Breast epithelium (tissue), 4 donors: ENCODE measurements around the gene HACD2. TPM values are rescaled to one million over a fixed set of nuclear protein-coding genes. Genes with fewer than 3 reads are reported as not detected.

Source experiments
- DNase-seq, 2 donors: peaks; one replicate each; pipeline ENCODE4 v3.0.0-alpha.2; 2019; ENCODE audit warnings: low spot score in 2 of 2
- H3K27ac ChIP-seq, 2 donors: fragments of 200-600 bp; sonication (generic) in 1 of 2; one replicate each; pipeline ENCODE4 v1.5.1; 2016 to 2019; ENCODE audit warnings: mild to moderate bottlenecking in 1 of 2
- H3K27me3 ChIP-seq, 2 donors: fragments of 200-600 bp; sonication (generic) in 1 of 2; one replicate each; pipeline versions ENCODE4 v1.5.1 to v1.6.0; 2017 to 2019; ENCODE audit warnings: control low read depth in 1 of 2, mild to moderate bottlenecking in 1 of 2
- H3K36me3 ChIP-seq: fragments of 200-600 bp; one replicate; pipeline ENCODE4 v1.5.1; 2019
- H3K4me1 ChIP-seq, 2 donors: fragments of 200-600 bp; sonication (generic); one replicate each; pipeline ENCODE4 v1.5.1; 2016 to 2019; ENCODE audit warnings: control low read depth in 1 of 2
- H3K4me3 ChIP-seq, 3 donors: fragments of 200-600 bp; sonication (generic); 1 replicate in 2 of 3; 2 replicates in 1 of 3; pipeline ENCODE4 v1.5.1; 2016 to 2019; ENCODE audit warnings: mild to moderate bottlenecking in 3 of 3, moderate library complexity in 2 of 3
- H3K9me3 ChIP-seq, 2 donors: fragments of 200-600 bp; sonication (generic) in 1 of 2; one replicate each; pipeline ENCODE4 v1.5.1; 2016 to 2019; ENCODE audit warnings: control low read depth in 1 of 2
- POLR2A ChIP-seq: fragments of 450-650 bp; IDR thresholded peaks from one replicate; pipeline ENCODE4 v1.6.1; 2016; ENCODE audit warnings: antibody characterized with exemption, mild to moderate bottlenecking, moderate library complexity
- POLR2AphosphoS5 ChIP-seq, 3 donors: sonication (generic); formaldehyde crosslinking; IDR thresholded peaks; one replicate each; pipeline ENCODE4 v1.6.1; 2017; ENCODE audit warnings: antibody characterized with exemption in 3 of 3
- intact Hi-C: fragments of 100-400 bp; cut with DNase I; formaldehyde crosslinking; loops from one replicate; pipeline ENCODE4 v1.15.1; 2023; ENCODE audit warnings: low total_unique reads
- total RNA-seq, 3 donors: library from RNA; depleted of rRNA; stranded (reverse); fragments of >200 nt; gene quantifications; one replicate each; pipeline ENCODE4 v1.1.0, GENCODE V29; 2016
- TF ChIP-seq, protein P1 (sequence below), 3 donors: fragments of 450-650 bp; IDR thresholded peaks; one replicate each; pipeline ENCODE4 v1.5.1; 2016 to 2017; ENCODE audit warnings: antibody characterized with exemption in 3 of 3, mild to moderate bottlenecking in 3 of 3, moderate library complexity in 3 of 3

Gene HACD2
- 10 to 100 TPM; 29.5 to 61.0 (median 55.9) TPM for total RNA-seq

DNA sequence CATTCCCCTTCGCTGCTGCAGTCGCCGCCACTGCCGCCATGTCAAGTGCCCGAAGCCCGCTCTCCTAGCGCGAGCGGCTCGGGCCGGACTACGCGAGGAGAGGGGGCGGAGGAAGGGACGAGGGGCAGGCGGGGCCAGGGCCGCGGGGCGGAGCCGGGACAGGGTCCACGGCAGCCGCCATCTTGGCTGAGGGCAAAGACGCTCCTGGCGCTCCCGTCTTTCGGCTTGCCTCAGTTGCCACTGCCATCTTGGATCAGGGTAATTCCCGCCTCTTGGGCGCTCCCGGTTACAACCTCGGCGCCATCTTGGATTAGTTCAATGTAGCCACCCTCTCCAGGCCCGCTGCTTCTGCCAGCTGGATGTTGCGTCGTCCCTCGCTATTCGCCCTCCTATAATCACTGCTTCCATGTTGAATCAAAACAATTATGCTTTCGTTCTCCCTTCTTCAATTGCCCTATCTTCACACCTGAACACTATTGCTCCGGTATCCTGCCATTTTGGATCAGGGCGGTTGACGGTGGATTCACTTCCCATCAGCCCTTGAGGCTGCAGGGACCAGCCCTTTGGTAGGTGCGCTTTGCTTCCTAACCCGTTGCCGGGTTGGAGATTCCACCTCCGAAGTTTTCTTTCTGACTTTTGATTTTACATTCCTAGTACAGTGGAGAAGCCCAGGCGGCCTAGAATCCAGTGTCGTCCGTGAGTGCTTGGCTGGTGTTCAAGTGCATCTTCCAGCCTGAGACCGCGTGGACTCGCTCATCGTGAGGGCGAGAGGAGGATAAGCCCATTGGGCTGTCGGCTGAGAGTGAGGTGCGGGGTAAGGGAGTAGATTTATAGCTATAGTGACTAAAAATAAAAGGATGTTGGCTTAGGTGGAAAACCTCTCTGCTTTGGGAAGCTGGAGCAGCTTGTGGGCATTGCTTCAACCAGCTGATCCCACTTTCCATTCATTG lies at the start of gene HACD2:
HACD2 (minus strand) TSS at position 66 of the 950 bp plus-strand sequence; CDS start at position 40, 26 bp downstream.
- intact Hi-C loops = no loop called here
- TF ChIP-seq POLR2AphosphoS5 (IDR thresholded peaks at IDR 0.05) (peak; percentile 59 to 89 (median 72)), POLR2A (peak; percentile 23)
- TF ChIP-seq, protein P1, sequence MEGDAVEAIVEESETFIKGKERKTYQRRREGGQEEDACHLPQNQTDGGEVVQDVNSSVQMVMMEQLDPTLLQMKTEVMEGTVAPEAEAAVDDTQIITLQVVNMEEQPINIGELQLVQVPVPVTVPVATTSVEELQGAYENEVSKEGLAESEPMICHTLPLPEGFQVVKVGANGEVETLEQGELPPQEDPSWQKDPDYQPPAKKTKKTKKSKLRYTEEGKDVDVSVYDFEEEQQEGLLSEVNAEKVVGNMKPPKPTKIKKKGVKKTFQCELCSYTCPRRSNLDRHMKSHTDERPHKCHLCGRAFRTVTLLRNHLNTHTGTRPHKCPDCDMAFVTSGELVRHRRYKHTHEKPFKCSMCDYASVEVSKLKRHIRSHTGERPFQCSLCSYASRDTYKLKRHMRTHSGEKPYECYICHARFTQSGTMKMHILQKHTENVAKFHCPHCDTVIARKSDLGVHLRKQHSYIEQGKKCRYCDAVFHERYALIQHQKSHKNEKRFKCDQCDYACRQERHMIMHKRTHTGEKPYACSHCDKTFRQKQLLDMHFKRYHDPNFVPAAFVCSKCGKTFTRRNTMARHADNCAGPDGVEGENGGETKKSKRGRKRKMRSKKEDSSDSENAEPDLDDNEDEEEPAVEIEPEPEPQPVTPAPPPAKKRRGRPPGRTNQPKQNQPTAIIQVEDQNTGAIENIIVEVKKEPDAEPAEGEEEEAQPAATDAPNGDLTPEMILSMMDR (IDR thresholded peaks at IDR 0.05) = no peak
- H3K27ac ChIP-seq = peak within 1 kb of the TSS; percentile 93 to 94

DNA sequence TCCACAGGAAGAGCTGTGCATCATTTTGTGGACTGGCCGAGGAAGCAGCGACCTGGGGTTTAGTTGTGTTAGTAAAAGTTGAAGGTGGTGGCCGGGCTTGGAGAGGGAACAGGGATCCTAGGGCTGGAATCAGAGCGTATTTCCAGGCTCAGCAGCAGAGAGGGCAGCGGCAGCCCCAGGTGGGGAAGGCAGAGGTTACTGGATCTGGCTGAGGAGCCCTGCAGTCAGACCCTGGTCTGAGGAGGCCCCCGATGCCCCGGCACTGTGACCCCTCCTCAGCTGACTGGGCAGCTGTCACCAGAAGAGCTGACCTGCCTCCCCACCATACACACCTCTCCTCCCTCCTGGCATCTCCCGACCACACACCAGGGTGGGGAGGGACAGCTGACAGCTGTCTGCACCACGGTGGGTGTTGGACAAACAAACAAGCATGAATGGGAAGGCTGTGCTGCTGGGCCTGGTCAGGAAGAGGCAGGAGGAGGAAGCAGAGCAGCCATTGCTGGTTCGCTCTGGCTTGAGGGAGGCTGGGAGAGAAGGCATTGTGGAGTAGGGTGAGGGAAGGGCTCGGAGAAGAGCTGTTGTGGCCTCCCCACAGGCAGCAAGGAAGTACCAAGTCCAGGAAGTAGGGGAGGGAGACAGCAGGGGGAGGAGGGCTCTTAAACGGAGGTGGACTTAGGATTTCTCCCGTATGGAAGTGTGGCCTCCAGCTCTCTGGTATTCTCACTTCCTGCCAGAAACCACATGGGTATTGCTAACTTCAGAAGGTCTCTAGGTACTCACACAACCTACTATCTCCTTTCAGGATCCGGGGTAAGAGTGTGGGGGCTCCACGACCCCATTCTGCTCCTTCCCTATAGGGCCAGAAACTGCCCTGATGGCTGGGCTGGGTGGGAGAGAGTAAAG lies 49.5 kb upstream of the HACD2 start:
- Histone ChIP-seq H3K4me1 (no peaks in the 10 kb centered on the region), H3K4me3 (no peak overlapping the region), H3K27me3 (no peaks in the 10 kb centered on the region), H3K36me3 (no peaks in the 10 kb centered on the region), H3K9me3 (no peaks in the 10 kb centered on the region), H3K27ac (peak overlapping the region; percentile 77 to 81)
- no peak for DNase-seq
- intact Hi-C loops = no loop called here
- TF ChIP-seq POLR2A (no peak), POLR2AphosphoS5 (IDR thresholded peaks at IDR 0.05) (no peak)
- TF ChIP-seq, protein P1 (IDR thresholded peaks at IDR 0.05) = no peak

More for the DNA sequence above, at the start of gene HACD2:
- Histone ChIP-seq H3K4me3 (peak within 1 kb of the TSS; percentile 87 to 98 (median 94)), H3K9me3 (peaks cover 0 to under 1% of the 10 kb centered on the region in 2 donors), H3K4me1 (peaks cover 0 to 4% of the 10 kb centered on the region in 2 donors), H3K27me3 (no peaks in the 10 kb centered on the region), H3K36me3 (no peaks in the 10 kb centered on the region)
- peak; percentile 95 for DNase-seq

DNA sequence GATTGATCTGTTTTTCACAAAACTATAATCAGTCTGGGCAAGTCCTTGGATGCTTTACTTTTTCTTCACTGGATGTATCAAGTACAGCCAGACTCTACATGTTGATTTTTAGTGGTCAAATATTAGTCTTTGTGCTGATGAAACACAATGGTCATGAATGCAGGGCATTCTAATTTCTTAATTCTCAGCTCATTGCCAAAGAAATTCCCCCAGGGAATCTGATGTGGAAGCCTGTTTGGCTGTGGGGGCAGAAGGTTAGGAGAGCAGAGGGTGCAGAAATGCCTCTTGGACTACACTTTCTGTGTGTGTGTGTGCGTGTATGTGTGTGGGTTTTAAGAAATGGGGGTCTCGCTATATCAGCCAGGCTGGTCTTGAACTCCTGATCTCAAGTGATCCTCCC lies 48.7 kb upstream of the HACD2 start:
- Histone ChIP-seq H3K36me3 (no peaks in the 10 kb centered on the region), H3K4me1 (no peaks in the 10 kb centered on the region), H3K27ac (peak overlapping the region; percentile 77 to 81), H3K9me3 (no peaks in the 10 kb centered on the region), H3K4me3 (no peak overlapping the region), H3K27me3 (no peaks in the 10 kb centered on the region)
- no peak for TF ChIP-seq POLR2A
- TF ChIP-seq POLR2AphosphoS5 (IDR thresholded peaks at IDR 0.05) = no peak
- TF ChIP-seq, protein P1 (IDR thresholded peaks at IDR 0.05) = no peak
- DNase-seq = no peak
- intact Hi-C loops = no loop called here

DNA sequence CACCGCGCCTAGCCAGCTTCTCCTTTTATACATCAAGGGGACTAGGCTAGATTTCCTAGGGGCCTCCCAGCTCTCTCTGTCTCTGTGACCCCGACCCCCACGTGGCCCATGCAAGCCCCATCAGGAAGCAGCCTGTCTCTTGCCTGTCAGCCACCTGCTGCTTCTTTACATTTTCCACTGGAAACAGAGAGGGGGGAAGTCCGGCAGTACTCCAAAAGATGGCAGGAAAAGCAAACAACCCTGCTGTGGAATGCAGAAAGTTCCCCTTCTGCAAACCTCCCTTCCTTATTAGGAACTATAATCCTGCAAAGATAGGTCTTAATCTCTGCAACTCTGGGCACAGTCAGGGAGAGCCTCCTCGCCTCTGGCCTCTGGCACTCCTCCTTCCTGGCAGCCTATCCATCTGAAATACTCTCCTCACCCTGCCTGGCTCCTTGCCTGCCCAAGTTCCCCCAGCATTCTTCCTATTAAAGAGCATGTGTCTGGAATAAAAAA lies 47.4 kb upstream of the HACD2 start:
- no peaks in the 10 kb centered on the region for H3K27me3 ChIP-seq
- H3K27ac ChIP-seq = peak overlapping the region; percentile 63 to 77
- no peak overlapping the region for H3K4me3 ChIP-seq
- H3K36me3 ChIP-seq = no peaks in the 10 kb centered on the region
- DNase-seq = peak; percentile 65 to 85
- no peaks in the 10 kb centered on the region for H3K4me1 ChIP-seq
- intact Hi-C loops = no loop called here
- TF ChIP-seq POLR2A (no peak), POLR2AphosphoS5 (IDR thresholded peaks at IDR 0.05) (no peak)
- TF ChIP-seq, protein P1 (IDR thresholded peaks at IDR 0.05) = no peak
- no peaks in the 10 kb centered on the region for H3K9me3 ChIP-seq
